ENCODE data around the gene ELP1. TPM values are rescaled to one million over a fixed set of nuclear protein-coding genes. Genes with fewer than 3 reads are reported as not detected.

Gene ELP1
- total RNA-seq, 4 donors from 2014 or later: 15.0 to 20.9 (median 20.6) TPM

- TF ChIP-seq CTCF (IDR thresholded peaks at IDR 0.05; ENCODE audit: low read depth): no peak
These were observed 70.0 kb downstream of the ELP1 start for GRCh38 chr9:108863891-108864290.

GRCh38 chr9:108861997-108862396 lies 71.9 kb downstream of the ELP1 start, which contains the start of gene ACTL7A:
Gene ACTL7A (plus strand): TSS chr9:108862266. CDS start chr9:108862323, 57 bp downstream.
- TF ChIP-seq CTCF (IDR thresholded peaks at IDR 0.05; ENCODE audit: low read depth): no peak

GRCh38 chr9:108861464-108861863 lies 72.5 kb downstream of the ELP1 start:
- no peak for TF ChIP-seq CTCF (IDR thresholded peaks at IDR 0.05; ENCODE audit: low read depth)

- no peak for TF ChIP-seq CTCF (IDR thresholded peaks at IDR 0.05; ENCODE audit: low read depth)
These were observed 73.2 kb downstream of the ELP1 start for GRCh38 chr9:108860764-108861163.

- TF ChIP-seq CTCF (IDR thresholded peaks at IDR 0.05; ENCODE audit: low read depth): no peak
These were observed 73.6 kb downstream of the ELP1 start for GRCh38 chr9:108860354-108860753.

GRCh38 chr9:108859459-108860114 lies 74.3 kb downstream of the ELP1 start:
- no peak for TF ChIP-seq CTCF (IDR thresholded peaks at IDR 0.05; ENCODE audit: low read depth)

- no peak for TF ChIP-seq CTCF (IDR thresholded peaks at IDR 0.05; ENCODE audit: low read depth)
These were observed 76.4 kb downstream of the ELP1 start for GRCh38 chr9:108857572-108857971.

Measured in subcutaneous adipose tissue (tissue), 4 donors.